ENCODE data around the gene EBF3.

Gene EBF3

GRCh38 chr10:129897871-129898626 lies 66.0 kb downstream of the EBF3 start:
- Histone ChIP-seq H3K36me3 (no peaks in the 10 kb centered on the region), H3K4me3 (no peak overlapping the region), H3K4me2 (no peak overlapping the region), H4K20me1 (no peaks in the 10 kb centered on the region; a peak in 1 of 22 replicates), H3K27me3 (no peaks in the 10 kb centered on the region), H3K9me3 (replicated peaks in 1 of 11) (no peaks in the 10 kb centered on the region), H3K9ac (no peak overlapping the region), H3K27ac (no peak overlapping the region), H3K4me1 (peaks cover 0 to 7% (median 4%) of the 10 kb centered on the region in 10 experiments; a peak in 5 of 20 replicates)
- no peak for TF ChIP-seq Cebpa-rat (IDR thresholded peaks at IDR 0.05)

- no peaks in the 10 kb centered on the region for H3K9me3 ChIP-seq (replicated peaks in 1 of 11)
- TF ChIP-seq Cebpa-rat (IDR thresholded peaks at IDR 0.05): no peak
- no peaks in the 10 kb centered on the region; a peak in 1 of 22 replicates for H4K20me1 ChIP-seq
- peaks cover 0 to 7% (median 4%) of the 10 kb centered on the region in 10 experiments; a peak in 5 of 20 replicates for H3K4me1 ChIP-seq
- H3K4me2 ChIP-seq: no peak overlapping the region
- H3K27ac ChIP-seq: no peak overlapping the region
- no peak overlapping the region for H3K9ac ChIP-seq
- H3K36me3 ChIP-seq: no peaks in the 10 kb centered on the region
- no peak overlapping the region for H3K4me3 ChIP-seq
- H3K27me3 ChIP-seq: no peaks in the 10 kb centered on the region
Observed at GRCh38 chr10:129896860-129897200, 67.2 kb downstream of the EBF3 start.

DNA sequence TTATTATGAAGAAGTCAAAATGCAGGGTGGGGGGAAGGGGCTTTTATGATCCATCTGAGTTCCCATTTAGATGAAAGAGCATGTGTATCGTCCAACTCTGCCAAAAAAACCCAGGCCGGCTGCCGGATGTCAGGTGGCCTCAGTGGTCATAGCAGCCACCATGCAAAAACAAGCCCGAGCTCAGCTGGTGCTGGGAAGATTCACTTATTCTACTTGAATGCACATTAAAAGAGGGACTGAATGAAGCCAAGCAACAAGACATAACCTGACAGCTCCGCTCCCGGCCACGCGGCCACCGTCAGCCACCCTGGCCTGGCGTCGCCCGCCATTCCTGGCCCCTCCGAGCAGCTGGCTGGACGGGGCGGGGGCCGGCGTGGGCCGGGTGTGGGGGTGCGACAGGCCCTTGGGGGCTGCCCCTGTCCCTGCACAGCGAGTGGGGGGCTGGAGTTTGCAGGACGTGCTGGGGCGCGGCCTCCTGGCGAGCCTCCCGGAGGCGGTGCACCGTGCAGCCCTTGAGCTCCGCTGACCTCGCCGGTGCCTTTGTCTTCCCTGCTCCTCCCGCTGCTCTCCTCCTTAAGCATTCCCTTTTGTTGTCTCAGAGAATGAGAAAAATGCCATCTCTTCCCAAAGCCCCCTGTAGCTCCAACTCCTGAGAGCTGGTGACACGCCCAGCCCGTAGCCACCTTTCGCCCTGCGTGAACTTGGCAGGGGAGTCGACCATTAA lies 67.8 kb downstream of the EBF3 start:
- Histone ChIP-seq H3K9ac (no peak overlapping the region), H3K9me3 (replicated peaks in 1 of 11) (no peaks in the 10 kb centered on the region), H3K27me3 (no peaks in the 10 kb centered on the region), H3K36me3 (no peaks in the 10 kb centered on the region), H3K4me3 (no peak overlapping the region), H3K27ac (no peak overlapping the region), H3K4me2 (no peak overlapping the region), H3K4me1 (peaks cover 0 to 7% (median 4%) of the 10 kb centered on the region in 10 experiments; a peak in 5 of 20 replicates), H4K20me1 (no peaks in the 10 kb centered on the region; a peak in 1 of 22 replicates)
- no peak for TF ChIP-seq Cebpa-rat (IDR thresholded peaks at IDR 0.05)

DNA sequence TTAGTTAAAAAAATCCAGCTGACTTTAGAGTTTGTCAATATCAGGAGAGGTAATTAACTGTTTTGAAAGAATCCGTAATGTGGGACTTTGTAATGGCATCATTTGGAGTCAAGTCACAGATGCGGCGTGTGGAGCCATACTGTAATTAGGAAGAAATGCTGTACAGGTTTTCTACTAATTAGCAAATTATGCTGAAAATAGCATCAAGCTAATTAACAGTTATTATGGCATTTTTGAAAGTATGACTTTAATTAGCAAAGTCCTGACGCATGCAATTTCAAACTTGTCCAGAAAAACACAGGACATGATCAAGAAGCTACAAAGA lies 68.3 kb downstream of the EBF3 start:
- Histone ChIP-seq H3K9me3 (replicated peaks in 1 of 11) (no peaks in the 10 kb centered on the region), H3K4me1 (peaks cover 0 to 7% (median 4%) of the 10 kb centered on the region in 10 experiments; a peak in 5 of 20 replicates), H3K27me3 (no peaks in the 10 kb centered on the region), H4K20me1 (no peaks in the 10 kb centered on the region; a peak in 1 of 22 replicates), H3K27ac (no peak overlapping the region), H3K4me2 (no peak overlapping the region), H3K36me3 (no peaks in the 10 kb centered on the region), H3K9ac (no peak overlapping the region), H3K4me3 (no peak overlapping the region)
- no peak for TF ChIP-seq Cebpa-rat (IDR thresholded peaks at IDR 0.05)

DNA sequence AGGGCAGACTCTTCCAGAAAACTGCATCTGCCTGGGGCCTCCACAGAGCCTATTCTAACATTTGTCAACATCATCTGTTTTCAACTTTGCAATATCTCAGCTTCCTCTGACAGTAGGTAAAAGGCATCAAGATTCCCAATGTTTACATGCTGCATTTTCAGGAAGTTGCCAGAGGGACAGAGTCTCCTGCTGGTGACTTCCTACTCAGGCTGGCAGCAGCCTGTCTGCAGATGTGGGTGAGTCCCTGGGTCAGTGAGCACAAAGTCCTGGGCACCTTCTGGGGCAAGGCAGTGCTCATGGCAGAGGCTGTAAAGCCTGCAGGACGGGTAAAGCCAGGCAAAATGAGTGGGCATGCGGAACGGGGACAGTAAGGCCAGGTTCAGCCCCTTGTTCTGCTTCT lies 69.4 kb downstream of the EBF3 start:
- H3K4me1 ChIP-seq: peaks cover 0 to 7% (median 4%) of the 10 kb centered on the region in 10 experiments; a peak in 5 of 20 replicates
- H3K27ac ChIP-seq: no peak overlapping the region
- no peak for TF ChIP-seq Cebpa-rat (IDR thresholded peaks at IDR 0.05)
- H3K4me2 ChIP-seq: peak overlapping the region in 4 of 11 experiments; percentile 8 to 34 (median 20); a peak in 1 of 22 replicates
- no peaks in the 10 kb centered on the region for H3K27me3 ChIP-seq
- no peak overlapping the region for H3K9ac ChIP-seq
- no peaks in the 10 kb centered on the region for H3K36me3 ChIP-seq
- no peaks in the 10 kb centered on the region for H3K9me3 ChIP-seq (replicated peaks in 1 of 11)
- no peak overlapping the region for H3K4me3 ChIP-seq
- H4K20me1 ChIP-seq: no peaks in the 10 kb centered on the region; a peak in 1 of 22 replicates

- peaks cover 0 to 7% (median 4%) of the 10 kb centered on the region in 10 experiments; a peak in 5 of 20 replicates for H3K4me1 ChIP-seq
- H3K9ac ChIP-seq: no peak overlapping the region
- H3K9me3 ChIP-seq (replicated peaks in 1 of 11): no peaks in the 10 kb centered on the region
- H3K27me3 ChIP-seq: no peaks in the 10 kb centered on the region
- H3K4me3 ChIP-seq: no peak overlapping the region
- no peak overlapping the region for H3K4me2 ChIP-seq
- H3K27ac ChIP-seq: no peak overlapping the region
- no peak for TF ChIP-seq Cebpa-rat (IDR thresholded peaks at IDR 0.05)
- no peaks in the 10 kb centered on the region for H3K36me3 ChIP-seq
- no peaks in the 10 kb centered on the region; a peak in 1 of 22 replicates for H4K20me1 ChIP-seq
Observed at GRCh38 chr10:129893104-129894089, 70.7 kb downstream of the EBF3 start.

DNA sequence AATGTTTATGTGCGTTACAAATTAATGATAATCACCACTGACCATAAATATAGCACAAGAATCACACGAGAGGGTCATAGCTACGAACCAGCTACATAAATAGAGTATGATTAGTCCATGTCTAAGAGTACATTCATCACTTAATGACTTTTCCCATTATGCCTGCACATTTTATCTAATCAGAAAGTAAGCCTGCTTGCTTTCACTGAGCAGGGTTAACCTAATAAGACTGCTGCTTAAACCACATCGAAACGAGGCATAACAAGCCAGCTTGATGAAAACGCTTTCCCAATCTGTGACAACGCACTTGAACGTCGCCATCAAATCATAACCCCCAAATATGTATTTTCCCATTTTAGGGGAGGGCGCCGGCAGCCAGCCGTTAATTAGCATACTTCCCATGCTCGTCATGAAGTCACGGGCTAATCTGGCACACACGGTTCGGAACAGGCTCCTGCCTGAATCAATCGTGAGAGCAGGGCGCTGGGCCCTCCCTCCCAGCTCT lies 71.5 kb downstream of the EBF3 start:
- no peak overlapping the region for H3K27ac ChIP-seq
- no peaks in the 10 kb centered on the region; a peak in 1 of 22 replicates for H4K20me1 ChIP-seq
- no peak overlapping the region for H3K9ac ChIP-seq
- H3K9me3 ChIP-seq (replicated peaks in 1 of 11): no peaks in the 10 kb centered on the region
- TF ChIP-seq Cebpa-rat (IDR thresholded peaks at IDR 0.05): no peak
- no peak overlapping the region for H3K4me3 ChIP-seq
- no peaks in the 10 kb centered on the region for H3K36me3 ChIP-seq
- H3K4me2 ChIP-seq: no peak overlapping the region
- H3K4me1 ChIP-seq: peaks cover 0 to 7% (median 4%) of the 10 kb centered on the region in 10 experiments; a peak in 5 of 20 replicates
- no peaks in the 10 kb centered on the region for H3K27me3 ChIP-seq

DNA sequence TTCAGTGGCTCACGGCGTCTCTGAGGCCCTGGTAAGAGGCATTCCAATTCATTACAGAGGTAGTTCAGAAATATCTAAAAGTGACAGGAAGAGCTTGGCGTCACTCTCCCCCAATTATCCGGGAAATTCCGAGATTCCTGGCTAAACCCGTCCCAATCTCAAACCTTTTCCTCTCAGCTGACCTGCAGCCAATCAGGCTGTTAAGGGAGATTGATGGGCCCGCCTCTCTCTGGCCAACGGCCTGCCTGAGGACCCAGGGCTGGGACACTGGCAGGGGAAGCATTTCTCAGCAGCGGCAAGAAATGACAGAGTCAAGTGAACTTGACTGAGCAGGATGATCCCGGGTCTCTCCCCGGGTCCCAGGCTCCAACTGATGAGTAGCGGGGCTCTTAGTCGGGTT lies 72.3 kb downstream of the EBF3 start:
- H3K4me2 ChIP-seq: no peak overlapping the region
- H3K4me3 ChIP-seq: no peak overlapping the region
- H3K27me3 ChIP-seq: no peaks in the 10 kb centered on the region
- no peaks in the 10 kb centered on the region for H3K36me3 ChIP-seq
- H3K9ac ChIP-seq: no peak overlapping the region
- no peaks in the 10 kb centered on the region for H3K9me3 ChIP-seq (replicated peaks in 1 of 11)
- peaks cover 0 to 7% (median 4%) of the 10 kb centered on the region in 10 experiments; a peak in 5 of 20 replicates for H3K4me1 ChIP-seq
- no peak overlapping the region for H3K27ac ChIP-seq
- TF ChIP-seq Cebpa-rat (IDR thresholded peaks at IDR 0.05): no peak
- H4K20me1 ChIP-seq: no peaks in the 10 kb centered on the region; a peak in 1 of 22 replicates
